GM21723 (cell line): ENCODE results near the gene BNC2.
"Not testable (repeated sequence)": the region's sequence is repeated elsewhere in the genome, so short reads cannot be mapped to it uniquely, and the experiment has no call there.

ENCODE experiments used
- ATAC-seq: cut with Tn5 transposase; IDR thresholded peaks from one replicate; pipeline ENCODE4 v1.9.1; 2021; ENCODE audit warnings: mild to moderate bottlenecking, moderate library complexity; ENCODE audit not compliant: unreplicated experiment

Gene BNC2

GRCh38 chr9:16559418-16560188 lies 310.9 kb downstream of the BNC2 start:
- ATAC-seq = no peak

- ATAC-seq = no peak
Observed at GRCh38 chr9:16555802-16556201, 314.7 kb downstream of the BNC2 start.

DNA sequence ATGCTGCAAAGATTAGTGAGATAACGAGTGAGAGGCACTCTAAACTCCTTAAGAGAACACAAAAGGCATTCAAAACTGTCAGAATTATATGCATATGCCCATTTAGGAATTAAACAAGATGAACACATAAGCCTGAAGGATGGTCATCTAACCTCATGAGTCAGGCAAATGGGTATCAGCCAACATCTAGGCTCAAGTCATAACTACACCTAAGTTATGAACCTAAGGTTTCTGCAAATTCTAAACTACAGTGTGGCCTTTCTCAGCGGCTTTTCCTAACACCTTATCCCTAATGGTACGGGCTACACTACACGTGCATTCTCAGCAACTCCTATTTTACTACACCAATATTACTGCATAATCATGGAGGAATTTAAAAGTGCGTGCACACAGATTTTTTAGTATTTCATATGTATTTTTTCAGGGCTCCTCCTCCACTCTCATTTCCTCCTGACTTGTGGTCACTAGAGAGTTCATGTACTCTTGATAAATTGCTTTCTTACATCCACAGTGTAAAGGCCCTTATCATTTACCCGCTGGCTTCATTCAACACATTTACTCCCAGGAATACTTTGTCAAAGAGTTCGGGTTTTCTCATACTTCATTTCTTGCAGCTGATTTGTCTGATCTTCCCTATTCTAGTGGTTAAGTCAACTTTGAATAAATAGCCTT lies 316.5 kb downstream of the BNC2 start:
- ATAC-seq = no peak

GRCh38 chr9:16552252-16552651 lies 318.2 kb downstream of the BNC2 start:
- ATAC-seq = no peak

GRCh38 chr9:16551692-16552091 lies 318.8 kb downstream of the BNC2 start:
- no peak for ATAC-seq

DNA sequence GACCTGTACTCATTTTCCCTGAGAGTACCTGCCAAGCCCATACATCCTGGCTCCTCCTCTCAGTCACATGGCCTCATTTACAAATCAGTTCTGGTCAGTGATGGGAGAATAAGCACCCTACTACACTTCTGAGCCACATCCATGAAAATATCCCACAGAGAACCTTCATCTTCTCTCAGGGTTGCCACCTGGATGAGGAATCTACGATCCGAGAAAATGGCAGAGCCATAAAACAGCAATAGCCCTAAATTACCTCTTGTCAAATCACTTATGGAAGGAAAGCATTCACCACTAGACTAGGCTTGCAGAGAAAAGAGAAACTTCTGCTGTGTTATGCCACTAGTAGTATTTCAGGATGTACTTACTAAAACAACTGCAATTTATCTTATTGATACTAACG lies 324.8 kb downstream of the BNC2 start:
- ATAC-seq = no peak

DNA sequence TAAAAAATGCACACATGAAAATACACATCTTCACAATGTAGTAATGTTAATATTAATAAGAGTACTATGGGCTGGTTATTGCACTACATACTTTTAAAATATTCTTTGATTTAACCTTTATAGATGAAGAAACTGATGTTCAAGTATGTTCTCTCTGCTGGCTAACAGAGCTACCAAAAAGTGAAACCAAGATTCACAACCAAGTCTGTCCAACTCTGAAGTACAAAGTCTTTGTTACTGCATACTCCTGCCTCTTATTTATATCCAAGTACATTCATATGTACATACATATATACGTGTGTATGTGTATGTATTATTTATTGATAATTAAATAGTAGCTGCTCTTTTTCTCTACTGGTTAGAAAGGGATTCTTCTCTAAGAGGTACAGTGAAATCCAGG lies 325.6 kb downstream of the BNC2 start:
- no peak for ATAC-seq

DNA sequence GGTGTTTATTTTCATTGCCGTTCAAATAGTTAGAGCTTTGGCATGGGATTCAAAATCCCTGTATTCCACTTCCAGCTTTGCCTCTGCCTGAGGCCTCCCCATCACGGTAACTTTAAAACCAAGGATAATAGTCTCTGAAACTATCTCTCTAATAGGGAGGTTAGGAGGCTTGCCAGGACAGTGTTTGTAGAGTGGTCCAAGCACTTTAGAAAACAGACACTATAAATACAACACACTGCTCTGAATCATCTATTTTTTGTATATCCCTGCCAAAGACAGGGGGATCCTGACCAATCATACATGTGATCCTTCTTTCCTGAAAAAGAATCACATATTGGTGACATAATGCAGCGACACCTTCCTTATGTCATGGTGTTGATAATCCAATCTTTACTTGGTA lies 326.8 kb downstream of the BNC2 start:
- ATAC-seq = no peak

GRCh38 chr9:16543225-16543624 lies 327.2 kb downstream of the BNC2 start:
- no peak for ATAC-seq

DNA sequence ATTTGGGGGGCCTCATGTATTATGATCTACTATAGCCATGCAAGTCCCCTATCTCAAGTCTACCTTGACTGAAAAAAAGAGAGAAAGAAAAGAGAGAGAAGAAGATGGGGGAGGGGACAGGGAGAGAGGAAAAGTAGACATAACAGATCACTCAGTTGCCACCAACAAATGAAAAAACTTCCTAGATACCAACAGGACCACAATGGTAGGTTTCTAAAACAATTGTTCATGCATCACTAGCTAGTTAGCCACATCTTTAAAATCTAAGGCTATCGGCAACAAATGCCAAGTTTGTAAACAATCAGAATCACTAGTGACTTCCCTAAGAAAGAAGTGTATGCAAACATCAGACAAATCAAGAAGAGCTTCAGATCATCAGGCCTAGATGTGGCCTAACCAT lies 328.2 kb downstream of the BNC2 start:
- ATAC-seq = no peak

DNA sequence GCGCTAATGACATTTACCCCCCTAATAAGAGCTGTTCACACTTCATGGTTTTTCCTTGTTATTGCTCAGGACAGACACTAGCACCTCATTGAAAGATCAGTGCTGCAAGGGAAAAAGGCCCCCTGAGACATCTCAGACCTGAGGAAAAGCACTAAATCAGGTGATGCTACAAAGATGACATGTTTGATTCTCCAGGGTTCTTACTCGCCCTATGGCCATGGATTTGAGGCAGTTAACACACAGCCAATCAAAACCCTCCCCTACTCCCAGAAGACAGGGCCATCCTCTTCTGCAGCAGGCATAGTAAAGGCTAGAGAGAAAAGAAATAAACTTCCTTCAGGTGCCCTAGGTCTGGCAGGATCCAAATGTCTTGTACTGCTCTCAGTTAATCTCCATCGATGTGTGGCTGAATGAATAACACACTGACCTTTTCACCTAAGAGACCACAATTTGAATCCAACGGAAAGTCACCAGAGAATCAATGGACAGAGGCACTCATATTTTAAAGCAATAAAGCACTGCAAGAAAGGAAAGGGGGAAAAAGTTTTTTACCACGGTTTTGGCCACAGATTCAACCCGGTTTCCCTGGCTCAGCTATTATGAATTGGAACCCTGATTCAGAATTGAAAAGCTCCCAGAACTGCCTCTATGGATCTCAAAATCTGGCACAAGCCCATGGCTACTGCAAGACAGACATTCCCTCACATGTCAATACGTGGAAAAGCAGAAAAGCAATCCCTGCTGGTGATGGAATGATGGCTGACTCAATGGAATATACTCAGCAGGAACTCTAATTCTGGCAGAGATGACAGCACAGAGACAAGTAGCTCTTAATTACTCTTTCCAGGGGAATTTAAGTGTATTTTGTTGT lies 329.5 kb downstream of the BNC2 start:
- ATAC-seq = no peak

DNA sequence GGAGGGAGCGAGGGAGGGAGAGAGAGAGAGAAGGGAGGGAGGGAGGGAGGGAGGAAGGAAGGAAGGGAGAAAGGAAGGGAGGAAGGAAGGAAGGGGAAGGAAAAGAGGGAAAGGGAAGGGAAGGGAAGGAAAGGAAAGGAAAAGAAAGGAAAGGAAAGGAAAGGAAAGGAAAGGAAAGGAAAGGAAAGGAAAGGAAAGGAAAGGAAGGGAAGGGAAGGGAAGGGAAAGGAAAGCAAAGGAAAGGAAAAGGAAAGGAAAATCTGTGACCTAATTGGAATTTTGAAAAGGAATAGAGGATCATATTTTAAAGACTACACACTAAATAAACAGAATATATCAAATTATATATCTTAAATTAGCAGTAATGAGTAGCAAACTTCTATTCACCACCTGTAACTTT lies 330.8 kb downstream of the BNC2 start:
- not testable (repeated sequence) for ATAC-seq

GRCh38 chr9:16535555-16535954 lies 334.9 kb downstream of the BNC2 start:
- ATAC-seq = no peak

- no peak for ATAC-seq
Observed at GRCh38 chr9:16532681-16533450, 337.6 kb downstream of the BNC2 start.

GRCh38 chr9:16532272-16532671 lies 338.2 kb downstream of the BNC2 start:
- no peak for ATAC-seq

GRCh38 chr9:16530669-16531642 lies 339.5 kb downstream of the BNC2 start:
- no peak for ATAC-seq

DNA sequence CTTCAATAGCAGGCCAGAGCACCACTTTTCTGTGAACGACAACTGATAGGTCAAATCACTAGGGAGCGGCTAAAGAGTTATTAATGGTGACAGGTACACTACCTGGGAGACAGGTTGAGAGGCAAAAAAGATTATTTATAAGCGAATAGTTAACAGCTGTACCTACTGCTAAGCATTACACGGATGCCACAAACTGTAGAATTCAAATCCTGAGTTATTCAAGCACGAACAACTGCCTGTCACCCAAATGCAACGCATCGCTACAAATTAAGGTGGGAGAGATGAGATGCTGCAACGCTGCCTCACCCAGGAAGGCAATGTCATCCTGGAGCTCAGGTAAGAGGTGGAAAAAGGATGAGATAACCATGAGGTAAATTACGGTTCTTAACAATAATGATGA lies 342.9 kb downstream of the BNC2 start:
- ATAC-seq = no peak

- ATAC-seq = no peak
Observed at GRCh38 chr9:16526380-16526779, 344.1 kb downstream of the BNC2 start.

GRCh38 chr9:16524823-16525222 lies 345.6 kb downstream of the BNC2 start:
- no peak for ATAC-seq

DNA sequence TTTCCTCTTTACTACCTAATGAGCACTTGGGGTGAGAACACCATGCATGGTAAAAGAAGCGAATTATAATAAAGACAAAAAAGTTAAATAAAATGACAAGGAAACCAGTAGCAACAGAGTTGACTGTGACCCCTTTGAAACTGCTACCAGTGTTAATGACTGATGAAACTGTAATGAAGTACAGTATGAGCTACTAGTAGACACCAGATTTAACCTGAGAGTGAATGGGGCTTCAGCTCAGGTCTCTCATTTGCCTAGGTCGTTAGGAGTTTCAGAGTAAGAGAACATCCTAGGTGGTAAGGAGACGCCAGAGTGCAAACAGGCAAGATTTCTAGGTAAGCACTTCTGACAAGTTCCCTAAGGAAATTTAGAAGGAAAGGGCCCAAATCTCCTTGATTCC lies 346.4 kb downstream of the BNC2 start:
- ATAC-seq = no peak
